ENCODE results near the gene LRCH4.

Gene LRCH4

GRCh38 chr7:100585511-100586265 lies at the start of gene LRCH4:
TSS of gene LRCH4 (minus strand) at chr7:100586129. CDS start at chr7:100586100, 29 bp downstream.
- DNase-seq (ENCODE audit: low read depth), result no peak

GRCh38 chr7:100632951-100633717 lies 47.2 kb upstream of the LRCH4 start:
- DNase-seq (ENCODE audit: low read depth), result no peak

GRCh38 chr7:100630066-100630465 lies 44.1 kb upstream of the LRCH4 start:
- no peak for DNase-seq (ENCODE audit: low read depth)

- no peak for DNase-seq (ENCODE audit: low read depth)
These were observed 43.3 kb upstream of the LRCH4 start for GRCh38 chr7:100629117-100629716.

GRCh38 chr7:100627238-100627549 lies 41.3 kb upstream of the LRCH4 start:
- no peak for DNase-seq (ENCODE audit: low read depth)

GRCh38 chr7:100626530-100627237 lies 40.8 kb upstream of the LRCH4 start:
- peak; percentile 47 for DNase-seq (ENCODE audit: low read depth)

GRCh38 chr7:100626055-100626454 lies 40.1 kb upstream of the LRCH4 start:
- no peak for DNase-seq (ENCODE audit: low read depth)

- DNase-seq (ENCODE audit: low read depth), result no peak
These were observed 38.3 kb upstream of the LRCH4 start for GRCh38 chr7:100623951-100624824.

- DNase-seq (ENCODE audit: low read depth), result no peak
These were observed 35.6 kb upstream of the LRCH4 start for GRCh38 chr7:100621554-100621953.

- DNase-seq (ENCODE audit: low read depth), result no peak
These were observed 34.9 kb upstream of the LRCH4 start for GRCh38 chr7:100620804-100621203.

GRCh38 chr7:100620239-100620638 lies 34.3 kb upstream of the LRCH4 start:
- no peak for DNase-seq (ENCODE audit: low read depth)

GRCh38 chr7:100614308-100614861 lies 28.5 kb upstream of the LRCH4 start:
- DNase-seq (ENCODE audit: low read depth), result no peak

- no peak for DNase-seq (ENCODE audit: low read depth)
These were observed 27.7 kb upstream of the LRCH4 start for GRCh38 chr7:100613412-100614175.

- DNase-seq (ENCODE audit: low read depth), result no peak
These were observed 26.9 kb upstream of the LRCH4 start for GRCh38 chr7:100612730-100613390.

GRCh38 chr7:100611983-100612729 lies 26.2 kb upstream of the LRCH4 start, which contains the start of gene MOSPD3:
TSS of gene MOSPD3 (plus strand) at chr7:100612540. CDS start at chr7:100612792, 252 bp downstream.
- peak; percentile 99 for DNase-seq (ENCODE audit: low read depth)

- DNase-seq (ENCODE audit: low read depth), result no peak
These were observed 24.0 kb upstream of the LRCH4 start for GRCh38 chr7:100609958-100610357.

GRCh38 chr7:100607111-100607510 lies 21.2 kb upstream of the LRCH4 start:
- no peak for DNase-seq (ENCODE audit: low read depth)

- no peak for DNase-seq (ENCODE audit: low read depth)
These were observed 20.4 kb upstream of the LRCH4 start for GRCh38 chr7:100606313-100606712.
